ENCODE measurements around the gene CAP2. TPM values are rescaled to one million over a fixed set of nuclear protein-coding genes. Genes with fewer than 3 reads are reported as not detected.

The CAP2 gene
- total and polyA plus RNA-seq, 9 of the 15 experiments (the other 6 are each of a cell fraction or from before 2014, with no cell fraction given): not detected

- TF ChIP-seq YY1 (IDR thresholded peaks at IDR 0.05; ENCODE audit: borderline replicate concordance in 1 of 3, control insufficient read depth in 1 of 3, extremely low read depth in 1 of 3, insufficient read depth in 3 of 3, insufficient read length in 1 of 3, insufficient replicate concordance in 2 of 3, low read depth in 1 of 3, low read length in 2 of 3) (no peak), RHOXF2B (CRISPR knock-in tag; conservative IDR thresholded peaks at IDR 0.05) (no peak), ZFP36 (IDR thresholded peaks at IDR 0.05; ENCODE audit: low read depth, low read length, partially characterized antibody) (no peak), SAFB2 (IDR thresholded peaks at IDR 0.05; ENCODE audit: borderline replicate concordance, low read depth, low read length, severe bottlenecking) (no peak), ATF2 (CRISPR knock-in tag; IDR thresholded peaks at IDR 0.05) (no peak), ZNF263 (CRISPR knock-in tag; IDR thresholded peaks at IDR 0.05; ENCODE audit: borderline replicate concordance) (no peak), ZNF174 (CRISPR knock-in tag; IDR thresholded peaks at IDR 0.05) (no peak)
- TF ChIP-seq, protein P1, sequence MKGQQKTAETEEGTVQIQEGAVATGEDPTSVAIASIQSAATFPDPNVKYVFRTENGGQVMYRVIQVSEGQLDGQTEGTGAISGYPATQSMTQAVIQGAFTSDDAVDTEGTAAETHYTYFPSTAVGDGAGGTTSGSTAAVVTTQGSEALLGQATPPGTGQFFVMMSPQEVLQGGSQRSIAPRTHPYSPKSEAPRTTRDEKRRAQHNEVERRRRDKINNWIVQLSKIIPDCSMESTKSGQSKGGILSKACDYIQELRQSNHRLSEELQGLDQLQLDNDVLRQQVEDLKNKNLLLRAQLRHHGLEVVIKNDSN (CRISPR knock-in tag; IDR thresholded peaks at IDR 0.05): no peak
These were observed 67.5 kb downstream of the CAP2 start (continued) for GRCh38 chr6:17460862-17461261.

DNA sequence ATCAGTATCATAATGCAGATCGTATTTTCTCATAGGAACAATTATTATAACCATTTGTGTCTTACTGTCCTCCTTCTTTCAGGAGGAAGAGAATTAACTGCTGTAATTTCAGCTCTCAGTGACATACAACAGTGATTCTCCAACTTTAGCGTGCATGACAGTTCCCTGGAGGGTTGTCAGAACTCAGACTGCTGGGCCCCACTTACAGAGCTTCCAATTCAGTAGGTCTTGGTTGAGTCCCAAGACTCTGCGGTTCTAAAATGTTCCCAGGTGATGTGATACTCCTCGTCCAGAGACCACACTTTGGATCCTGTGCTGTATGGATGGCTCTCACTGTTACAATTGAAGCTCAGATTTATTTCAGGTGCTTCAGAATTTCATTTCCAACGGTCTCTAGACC lies 72.8 kb downstream of the CAP2 start:
- no peaks in the 10 kb centered on the region for H4K20me1 ChIP-seq (replicated peaks; ENCODE audit: control insufficient read depth, insufficient read depth, low read length)
- in situ Hi-C loops (cut with MboI): no loop called here
- H3K27me3 ChIP-seq (ENCODE audit: control insufficient read depth in 2 of 2, insufficient read depth in 2 of 2, low read length in 2 of 2): peaks cover 6 to 18% of the 10 kb centered on the region in 2 experiments; a peak in 3 of 5 replicates
- no peaks in the 10 kb centered on the region for H3K9me1 ChIP-seq (ENCODE audit: control insufficient read depth, insufficient read depth, low read length)
- ChIA-PET POLR2A (no interaction called here), CTCF (ENCODE audit: low intra/inter-chr PET ratio) (no interaction called here)
- no peak for FAIRE-seq
- no peaks in the 10 kb centered on the region for H3K79me2 ChIP-seq (ENCODE audit: control insufficient read depth, insufficient read depth, low read length)
- no peak overlapping the region for H3K4me2 ChIP-seq (ENCODE audit: insufficient read depth, low read length)
- ATAC-seq: no peak
- WGBS (ENCODE audit: insufficient coverage, low coverage, missing lambda C conversion rate): 0% methylated on average over 5 of the region's 5 CpGs
- BruUV-seq (replicated peaks): no TSS peak
- H3K27ac ChIP-seq (ENCODE audit: extremely low read depth, low read depth, low read length): no peak overlapping the region
- DNase-seq (ENCODE audit: extremely low read depth in 1 of 4, low spot score in 3 of 4): no peak
- no peaks in the 10 kb centered on the region for H3K36me3 ChIP-seq (ENCODE audit: control insufficient read depth, insufficient read depth, low read length)
- no peak overlapping the region for H2AFZ ChIP-seq (ENCODE audit: low read depth, low read length)
- intact Hi-C loops (cut with micrococcal nuclease): no loop called here
- H3K4me1 ChIP-seq (replicated peaks in 1 of 2; ENCODE audit: control insufficient read depth in 2 of 2, insufficient read depth in 2 of 2, low read length in 2 of 2): no peaks in the 10 kb centered on the region
- H3K9me3 ChIP-seq (replicated peaks; ENCODE audit: control insufficient read depth, insufficient read depth, low read depth, low read length): no peaks in the 10 kb centered on the region
- TF ChIP-seq ZNF57 (CRISPR knock-in tag; IDR thresholded peaks at IDR 0.05): no peak
- no peak for TF ChIP-seq MCM5 (IDR thresholded peaks at IDR 0.05; ENCODE audit: low read depth)
- H3K4me3 ChIP-seq: no peak overlapping the region
- no peak overlapping the region for H3K9ac ChIP-seq (ENCODE audit: insufficient read depth in 1 of 2, low read depth in 2 of 2, low read length in 2 of 2)
